Keratinocyte (primary cell): Measurements from ENCODE around the gene FNDC3B.

Source experiments
- CTCF ChIP-seq, 3 experiments: IDR thresholded peaks in 1 of 3; conservative IDR thresholded peaks in 1 of 3; optimal IDR thresholded peaks in 1 of 3; 2 replicates in 2 of 3; 3 replicates in 1 of 3; pipeline versions ENCODE3 to v1.5.1; 2011; ENCODE audit warnings: low read length in 3 of 3, mild to moderate bottlenecking in 3 of 3, moderate library complexity in 2 of 3, control low read depth in 1 of 3, inconsistent platforms in 1 of 3; ENCODE audit not compliant: insufficient read depth in 2 of 3; ENCODE audit errors: extremely low read depth in 1 of 3
- EZH2 ChIP-seq: IDR thresholded peaks from one replicate; pipeline ENCODE4 v1.6.1; 2012; ENCODE audit warnings: inconsistent platforms, mild to moderate bottlenecking, low read length, moderate library complexity

- no peak for TF ChIP-seq CTCF (optimal IDR thresholded peaks at IDR 0.05 in 1 of 3, IDR thresholded peaks at IDR 0.05 in 1 of 3, conservative IDR thresholded peaks at IDR 0.05 in 1 of 3; ENCODE audit: extremely low read depth in 1 of 3, insufficient read depth in 2 of 3, low read length in 3 of 3)
- TF ChIP-seq EZH2: no peak
Measured at GRCh38 chr3:172029425-172030098, 9.8 kb upstream of the FNDC3B start.
